Measurements from ENCODE around the gene AP2A1. TPM values are rescaled to one million over a fixed set of nuclear protein-coding genes. Genes with fewer than 3 reads are reported as not detected.

AP2A1 gene
- total and polyA plus RNA-seq, 9 of the 15 experiments (the other 6 are each of a cell fraction or from before 2014, with no cell fraction given), result 0.55 to 150 (median 31.9) TPM

DNA sequence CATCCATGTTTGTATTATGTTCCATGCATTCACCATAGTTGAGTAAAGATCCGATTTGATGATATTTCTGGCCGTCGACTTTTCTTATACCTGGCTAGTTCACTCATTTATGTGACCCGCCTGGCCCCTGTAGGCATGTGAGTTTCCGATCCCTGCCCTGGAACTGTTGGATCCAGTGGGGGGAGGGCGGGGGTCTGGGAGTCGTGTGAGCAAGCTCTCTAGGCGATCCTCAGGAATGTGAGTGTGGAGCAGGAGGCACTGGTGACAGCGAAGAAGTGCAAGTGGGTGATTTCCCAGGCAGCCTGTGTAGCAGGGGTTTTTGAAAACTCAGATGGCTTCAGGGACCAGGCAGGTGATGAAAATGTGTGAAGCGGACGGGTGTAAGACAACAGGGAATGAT is 73.5 kb downstream of the AP2A1 start (continued):
- TF ChIP-seq CTCF (IDR thresholded peaks at IDR 0.05 in 2 of 3, conservative IDR thresholded peaks at IDR 0.05 in 1 of 3; ENCODE audit: insufficient read depth in 2 of 3, low read depth in 1 of 3, low read length in 3 of 3), result no peak
- TF ChIP-seq RBM15 (IDR thresholded peaks at IDR 0.05; ENCODE audit: insufficient read depth, low read length), result no peak
- TF ChIP-seq ARID3B (CRISPR knock-in tag; IDR thresholded peaks at IDR 0.05; ENCODE audit: borderline replicate concordance), result no peak
- TF ChIP-seq DIDO1 (tag; IDR thresholded peaks at IDR 0.05; ENCODE audit: low read depth), result no peak
- TF ChIP-seq NRF1 (conservative IDR thresholded peaks at IDR 0.05 in 1 of 2, IDR thresholded peaks at IDR 0.05 in 1 of 2), result no peak
- TF ChIP-seq ZNF124 (CRISPR knock-in tag; IDR thresholded peaks at IDR 0.05), result no peak
- no peak for TF ChIP-seq ZNF134 (CRISPR knock-in tag; conservative IDR thresholded peaks at IDR 0.05)
- TF ChIP-seq BRD9 (IDR thresholded peaks at IDR 0.05; ENCODE audit: low read depth, partially characterized antibody), result no peak
- no peak for TF ChIP-seq RBM14 (IDR thresholded peaks at IDR 0.05; ENCODE audit: borderline replicate concordance, insufficient read depth, low read depth, low read length)
- TF ChIP-seq BCL6 (CRISPR knock-in tag; IDR thresholded peaks at IDR 0.05), result no peak
